A549 (cell line): ENCODE measurements around the gene PEX14.

Experiments
- BCL3 ChIP-seq: fragments of >200 bp; sonication (Bioruptor Twin); formaldehyde crosslinking; IDR thresholded peaks from 3 replicates; pipeline ENCODE4 v1.6.1; 2016
- CTCF ChIP-seq: fragments of >200 bp; sonication (Bioruptor Twin); formaldehyde crosslinking; IDR thresholded peaks from 3 replicates; pipeline ENCODE4 v1.5.1; 2016
- ESRRA ChIP-seq: fragments of 150-350 bp; IDR thresholded peaks from 2 replicates; pipeline ENCODE4 v1.6.1; 2014; ENCODE audit warnings: mild to moderate bottlenecking, low read length, borderline replicate concordance
- HOXA7 ChIP-seq: fragments of 250-450 bp; sonication (Bioruptor Pico); IDR thresholded peaks from 2 replicates; pipeline ENCODE4 v1.5.0; 2020; ENCODE audit warnings: mild to moderate bottlenecking, moderate library complexity
- JUNB ChIP-seq: fragments of >200 bp; sonication (Bioruptor Twin); formaldehyde crosslinking; IDR thresholded peaks from 2 replicates; pipeline ENCODE4 v1.6.1; 2016
- MAFK ChIP-seq: fragments of 450-650 bp; IDR thresholded peaks from 2 replicates; pipeline ENCODE4 v1.6.1; 2014; ENCODE audit not compliant: partially characterized antibody
- MAX ChIP-seq: IDR thresholded peaks from 2 replicates; pipeline ENCODE4 v1.6.1; 2012
- NFE2L2 ChIP-seq: fragments of 150-350 bp; conservative IDR thresholded peaks from 2 replicates; pipeline ENCODE4 v1.6.1; 2014; ENCODE audit warnings: low read length
- POLR2A ChIP-seq: IDR thresholded peaks from 2 replicates; pipeline ENCODE4 v1.6.1; 2012; ENCODE audit warnings: mild to moderate bottlenecking, low read length
- REST ChIP-seq: fragments of 200-600 bp; sonication (generic); IDR thresholded peaks from 2 replicates; pipeline ENCODE4 v1.6.1; 2016; ENCODE audit warnings: antibody characterized with exemption, mild to moderate bottlenecking, moderate library complexity
- ZSCAN20 ChIP-seq: fragments of 250-450 bp; sonication (Bioruptor Pico); IDR thresholded peaks from 2 replicates; pipeline ENCODE4 v1.8.0; 2022; ENCODE audit warnings: mild to moderate bottlenecking, moderate library complexity

GRCh38 chr1:10671090-10671489 lies 196.3 kb downstream of the PEX14 start:
- TF ChIP-seq CTCF = no peak
- TF ChIP-seq JUNB = no peak
- no peak for TF ChIP-seq ZSCAN20 (CRISPR knock-in tag)
- TF ChIP-seq POLR2A = no peak
- TF ChIP-seq NFE2L2 = no peak
- no peak for TF ChIP-seq BCL3
- no peak for TF ChIP-seq MAFK
- no peak for TF ChIP-seq ESRRA
- no peak for TF ChIP-seq MAX
- TF ChIP-seq HOXA7 = no peak
- TF ChIP-seq REST = no peak
